Peyer's patch (tissue), 4 donors: ENCODE data around the gene ATRN. TPM values are rescaled to one million over a fixed set of nuclear protein-coding genes. Genes with fewer than 3 reads are reported as not detected.

Experiments used
- DNase-seq, 3 donors: peaks; one replicate each; pipeline ENCODE4 v3.0.0-alpha.2; 2017 to 2019
- H3K27ac ChIP-seq, 4 donors: fragments of 200-600 bp; sonication (generic); one replicate each; pipeline ENCODE4 v1.5.1; 2016 to 2019
- H3K27me3 ChIP-seq, 2 donors: fragments of 200-600 bp; sonication (generic); one replicate each; pipeline ENCODE4 v1.5.1; 2019
- H3K36me3 ChIP-seq, 3 donors: fragments of 200-600 bp; sonication (generic); one replicate each; pipeline ENCODE4 v1.5.1; 2016 to 2019
- H3K4me1 ChIP-seq, 4 donors: fragments of 200-600 bp; sonication (generic); one replicate each; pipeline ENCODE4 v1.5.1; 2016 to 2019
- H3K4me3 ChIP-seq, 4 donors: fragments of 200-600 bp; sonication (generic); 1 replicate in 3 of 4; 2 replicates in 1 of 4; pipeline ENCODE4 v1.5.1; 2016 to 2019; ENCODE audit warnings: mild to moderate bottlenecking in 1 of 4
- H3K9me3 ChIP-seq, 4 donors: fragments of 200-600 bp; sonication (generic); one replicate each; pipeline ENCODE4 v1.5.1; 2016 to 2019; ENCODE audit warnings: mild to moderate bottlenecking in 1 of 4
- POLR2A ChIP-seq, 2 donors: fragments of 450-650 bp; IDR thresholded peaks; one replicate each; pipeline ENCODE4 v1.5.1; 2017; ENCODE audit warnings: antibody characterized with exemption in 2 of 2, mild to moderate bottlenecking in 2 of 2, moderate library complexity in 2 of 2
- total RNA-seq, 4 donors: library from RNA; depleted of rRNA; stranded (reverse); fragments of >200 nt; gene quantifications; one replicate each; pipeline ENCODE4 v1.1.0, GENCODE V29; 2016
- TF ChIP-seq, protein P1 (sequence below), 6 experiments: fragments of 450-650 bp in 4 of 6; fragments of 200-600 bp in 2 of 6; sonication (generic) in 1 of 6; IDR thresholded peaks; one replicate each; pipeline ENCODE4 v1.5.1; 2017 to 2019; ENCODE audit warnings: antibody characterized with exemption in 6 of 6, mild to moderate bottlenecking in 3 of 6, moderate library complexity in 1 of 6

Gene ATRN
- total RNA-seq, 4 donors from 2014 or later = 14.9 to 99.5 (median 54.9) TPM

DNA sequence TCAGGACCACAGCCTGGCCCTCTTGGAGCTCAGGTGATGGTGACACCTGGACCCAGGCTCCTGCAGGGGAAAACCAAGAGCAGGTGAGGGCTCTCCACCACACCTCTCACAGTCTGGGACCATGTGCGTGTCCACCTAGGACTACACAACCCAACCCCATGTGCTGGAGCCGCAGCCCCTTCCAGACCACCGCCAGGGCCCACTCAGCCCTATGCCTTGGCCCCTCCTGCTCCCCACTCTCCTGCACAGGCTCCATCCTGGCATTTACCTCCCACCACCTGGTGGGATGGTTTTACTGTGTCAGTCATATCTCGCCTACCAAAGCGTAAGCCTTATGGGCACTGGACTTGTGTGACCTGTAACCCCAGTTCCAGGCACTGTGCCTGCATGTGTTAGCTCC is 224.0 kb downstream of the ATRN start:
- no peak for DNase-seq
- H3K36me3 ChIP-seq = no peaks in the 10 kb centered on the region
- no peak overlapping the region for H3K4me3 ChIP-seq
- no peaks in the 10 kb centered on the region for H3K4me1 ChIP-seq
- TF ChIP-seq, protein P1, sequence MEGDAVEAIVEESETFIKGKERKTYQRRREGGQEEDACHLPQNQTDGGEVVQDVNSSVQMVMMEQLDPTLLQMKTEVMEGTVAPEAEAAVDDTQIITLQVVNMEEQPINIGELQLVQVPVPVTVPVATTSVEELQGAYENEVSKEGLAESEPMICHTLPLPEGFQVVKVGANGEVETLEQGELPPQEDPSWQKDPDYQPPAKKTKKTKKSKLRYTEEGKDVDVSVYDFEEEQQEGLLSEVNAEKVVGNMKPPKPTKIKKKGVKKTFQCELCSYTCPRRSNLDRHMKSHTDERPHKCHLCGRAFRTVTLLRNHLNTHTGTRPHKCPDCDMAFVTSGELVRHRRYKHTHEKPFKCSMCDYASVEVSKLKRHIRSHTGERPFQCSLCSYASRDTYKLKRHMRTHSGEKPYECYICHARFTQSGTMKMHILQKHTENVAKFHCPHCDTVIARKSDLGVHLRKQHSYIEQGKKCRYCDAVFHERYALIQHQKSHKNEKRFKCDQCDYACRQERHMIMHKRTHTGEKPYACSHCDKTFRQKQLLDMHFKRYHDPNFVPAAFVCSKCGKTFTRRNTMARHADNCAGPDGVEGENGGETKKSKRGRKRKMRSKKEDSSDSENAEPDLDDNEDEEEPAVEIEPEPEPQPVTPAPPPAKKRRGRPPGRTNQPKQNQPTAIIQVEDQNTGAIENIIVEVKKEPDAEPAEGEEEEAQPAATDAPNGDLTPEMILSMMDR (IDR thresholded peaks at IDR 0.05) = no peak
- TF ChIP-seq POLR2A (IDR thresholded peaks at IDR 0.05) = no peak
- no peak overlapping the region for H3K27ac ChIP-seq
- H3K9me3 ChIP-seq = peaks cover 0 to 5% (median 0%) of the 10 kb centered on the region in 4 donors
- H3K27me3 ChIP-seq = no peaks in the 10 kb centered on the region

DNA sequence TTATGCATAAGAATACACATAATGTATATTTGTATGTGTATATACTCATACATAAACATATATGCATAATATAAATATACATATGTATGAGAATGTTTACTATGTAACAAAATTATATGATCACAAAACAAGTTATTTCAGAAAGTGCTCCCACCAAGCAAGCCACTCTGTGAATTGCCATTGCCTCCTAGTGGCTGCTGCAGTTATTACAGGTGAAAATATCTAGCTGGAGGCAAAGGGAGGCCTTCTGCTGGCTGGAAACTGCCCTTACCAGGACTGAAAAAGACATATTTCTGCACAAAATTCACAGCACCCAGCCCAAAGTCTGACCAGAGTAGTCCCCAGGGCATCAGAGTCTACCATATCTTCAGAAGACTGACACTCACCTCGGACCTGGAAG is 225.4 kb downstream of the ATRN start:
- DNase-seq = no peak
- no peaks in the 10 kb centered on the region for H3K4me1 ChIP-seq
- no peak overlapping the region for H3K4me3 ChIP-seq
- TF ChIP-seq, protein P1 (IDR thresholded peaks at IDR 0.05) = peak in 3 of 6 experiments; percentile 14 to 41 (median 23)
- TF ChIP-seq POLR2A (IDR thresholded peaks at IDR 0.05) = no peak
- H3K9me3 ChIP-seq = peaks cover 0 to 5% (median 0%) of the 10 kb centered on the region in 4 donors
- no peaks in the 10 kb centered on the region for H3K27me3 ChIP-seq
- H3K27ac ChIP-seq = no peak overlapping the region
- H3K36me3 ChIP-seq = no peaks in the 10 kb centered on the region

DNA sequence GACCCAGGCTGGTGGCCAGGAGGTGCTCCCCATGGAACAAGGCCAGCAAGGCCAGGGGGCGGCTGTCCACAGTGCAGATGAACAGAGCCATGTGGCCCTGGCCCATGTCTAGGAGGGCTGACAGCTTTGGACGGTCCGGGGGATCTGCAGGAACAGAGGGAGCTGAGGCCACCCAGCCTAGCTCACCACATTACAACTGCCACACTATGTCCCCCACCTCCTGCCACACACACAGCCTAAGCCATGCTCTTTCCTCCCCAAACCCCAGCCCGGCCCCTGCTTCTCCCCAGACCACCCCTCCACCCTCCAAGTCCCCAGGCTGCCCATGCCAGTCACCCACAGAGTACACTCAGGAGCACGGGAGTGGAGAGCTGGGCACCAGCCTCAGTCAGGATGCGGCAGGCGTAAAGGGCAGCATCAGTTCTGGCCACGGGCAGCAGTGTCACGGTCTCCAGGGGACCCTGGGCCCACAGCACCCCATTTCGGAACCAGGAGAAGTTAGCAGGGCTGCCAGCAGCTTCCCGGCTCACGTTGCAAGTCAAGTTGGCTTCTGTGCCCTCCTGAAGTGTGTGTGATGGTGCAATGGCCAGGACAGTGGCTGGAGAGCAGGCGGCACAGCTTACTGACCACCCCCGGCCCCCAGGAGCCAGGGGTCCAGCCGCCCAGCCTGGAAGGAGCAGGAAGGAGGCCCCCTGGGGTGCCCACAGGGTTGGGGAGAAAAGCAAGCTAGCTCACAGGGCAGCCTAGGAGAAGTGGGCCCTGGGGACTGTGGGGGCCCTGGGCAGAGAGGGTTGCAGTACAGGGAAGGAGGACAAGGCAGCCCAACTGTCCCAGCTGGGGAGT is 226.1 kb downstream of the ATRN start:
- Histone ChIP-seq H3K36me3 (no peaks in the 10 kb centered on the region), H3K27ac (no peak overlapping the region), H3K4me3 (no peak overlapping the region), H3K9me3 (peaks cover 0 to 5% (median 0%) of the 10 kb centered on the region in 4 donors), H3K27me3 (no peaks in the 10 kb centered on the region), H3K4me1 (no peaks in the 10 kb centered on the region)
- peak in 1 of 3 donors; percentile 42 for DNase-seq
- TF ChIP-seq POLR2A (IDR thresholded peaks at IDR 0.05) = no peak
- TF ChIP-seq, protein P1 (IDR thresholded peaks at IDR 0.05) = no peak

DNA sequence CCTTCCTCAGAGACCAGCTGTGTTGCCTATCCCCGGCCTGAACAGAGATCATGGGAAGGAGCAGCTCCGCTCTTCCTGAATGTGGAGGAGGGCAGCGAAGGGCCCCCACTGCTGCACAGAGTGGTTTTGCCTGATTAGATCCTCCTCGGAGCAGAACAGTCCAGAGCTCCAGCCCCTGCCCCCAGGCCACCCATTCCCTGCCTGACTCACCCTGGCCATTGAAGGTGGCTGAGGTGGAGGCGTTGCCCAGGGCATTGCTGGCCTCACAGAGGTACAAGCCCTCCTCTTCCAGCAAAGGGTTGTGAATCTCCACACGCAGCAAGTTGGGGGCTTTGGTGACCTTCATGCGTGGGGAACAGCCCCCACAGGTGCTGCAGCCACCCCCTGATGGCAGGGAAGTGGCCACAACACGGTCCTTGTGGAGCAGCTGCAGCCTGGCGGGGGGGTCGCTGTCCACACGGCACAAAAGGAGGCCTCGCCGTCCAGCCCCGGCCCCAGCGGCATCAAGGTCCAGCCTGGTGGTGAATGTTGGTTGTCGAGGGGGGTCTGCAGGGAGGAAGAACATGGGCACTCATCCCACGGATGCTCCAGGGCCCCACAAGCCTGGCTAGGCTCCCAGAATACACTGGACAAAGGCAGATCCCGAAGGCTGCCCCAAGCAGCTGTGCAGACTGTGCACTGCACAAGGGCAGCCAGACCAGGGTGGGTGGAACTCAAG is 226.9 kb downstream of the ATRN start:
- no peak overlapping the region for H3K4me3 ChIP-seq
- TF ChIP-seq POLR2A (IDR thresholded peaks at IDR 0.05) = no peak
- TF ChIP-seq, protein P1 (IDR thresholded peaks at IDR 0.05) = no peak
- no peaks in the 10 kb centered on the region for H3K36me3 ChIP-seq
- H3K4me1 ChIP-seq = no peaks in the 10 kb centered on the region
- no peaks in the 10 kb centered on the region for H3K27me3 ChIP-seq
- H3K9me3 ChIP-seq = peaks cover 0 to 5% (median 0%) of the 10 kb centered on the region in 4 donors
- no peak overlapping the region for H3K27ac ChIP-seq
- DNase-seq = no peak

DNA sequence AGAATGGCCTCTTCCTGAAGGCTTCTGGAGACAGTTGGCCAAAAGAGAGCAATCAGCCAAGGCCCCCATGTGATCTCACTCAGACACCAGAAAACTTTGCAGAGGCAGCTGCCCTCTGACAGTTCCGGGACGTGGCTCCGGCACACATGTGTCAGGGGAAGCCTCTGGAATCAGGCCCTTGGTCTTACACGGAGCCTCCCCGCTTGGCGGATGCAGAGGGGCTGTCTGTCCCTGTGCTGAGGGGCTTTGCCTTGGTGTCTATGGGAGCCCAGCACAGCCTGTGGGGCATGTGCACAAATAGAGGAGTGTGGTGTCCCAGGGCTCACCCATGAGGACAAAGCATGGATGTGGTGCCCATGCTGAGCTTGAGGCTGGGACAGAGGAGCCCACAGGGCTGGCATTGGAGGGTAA is 227.8 kb downstream of the ATRN start:
- H3K27ac ChIP-seq = no peak overlapping the region
- peaks cover 0 to 5% (median 0%) of the 10 kb centered on the region in 4 donors for H3K9me3 ChIP-seq
- H3K4me1 ChIP-seq = no peaks in the 10 kb centered on the region
- H3K27me3 ChIP-seq = no peaks in the 10 kb centered on the region
- H3K4me3 ChIP-seq = no peak overlapping the region
- no peak for DNase-seq
- H3K36me3 ChIP-seq = no peaks in the 10 kb centered on the region
- no peak for TF ChIP-seq POLR2A (IDR thresholded peaks at IDR 0.05)
- TF ChIP-seq, protein P1 (IDR thresholded peaks at IDR 0.05) = no peak
